HEK293T (cell line): ENCODE measurements around the gene ADSS2.

Source experiments
- ARNT ChIP-seq: fragments of 450-650 bp; IDR thresholded peaks from 2 replicates; pipeline ENCODE4 v1.6.1; 2017; ENCODE audit warnings: mild to moderate bottlenecking
- FOXK2 ChIP-seq: fragments of 450-650 bp; IDR thresholded peaks from 2 replicates; pipeline ENCODE4 v1.6.1; 2016; ENCODE audit warnings: mild to moderate bottlenecking
- FOXM1 ChIP-seq: fragments of 450-650 bp; IDR thresholded peaks from 2 replicates; pipeline ENCODE4 v1.6.1; 2017; ENCODE audit warnings: mild to moderate bottlenecking, borderline replicate concordance
- HDGF ChIP-seq: fragments of 450-650 bp; IDR thresholded peaks from 2 replicates; pipeline ENCODE4 v1.6.1; 2017; ENCODE audit warnings: antibody characterized with exemption, borderline replicate concordance
- L3MBTL2 ChIP-seq: fragments of 450-650 bp; conservative IDR thresholded peaks from 2 replicates; pipeline ENCODE4 v1.6.1; 2016; ENCODE audit warnings: mild to moderate bottlenecking
- NFRKB ChIP-seq: fragments of 450-650 bp; IDR thresholded peaks from 2 replicates; pipeline ENCODE4 v1.6.1; 2016; ENCODE audit warnings: mild to moderate bottlenecking, moderate library complexity
- SP1 ChIP-seq: fragments of 450-650 bp; IDR thresholded peaks from 2 replicates; pipeline ENCODE4 v1.6.1; 2017
- SUZ12 ChIP-seq: fragments of 450-650 bp; IDR thresholded peaks from 2 replicates; pipeline ENCODE4 v1.6.1; 2016; ENCODE audit warnings: mild to moderate bottlenecking
- TARDBP ChIP-seq: fragments of 450-650 bp; IDR thresholded peaks from 2 replicates; pipeline ENCODE4 v1.6.1; 2016

GRCh38 chr1:244449936-244450508 lies 1.7 kb downstream of the ADSS2 start:
- no peak for TF ChIP-seq HDGF
- no peak; the same call in 1 of the 2 replicates for TF ChIP-seq L3MBTL2
- no peak for TF ChIP-seq TARDBP
- TF ChIP-seq SP1, result no peak
- TF ChIP-seq ARNT, result no peak
- no peak for TF ChIP-seq SUZ12
- TF ChIP-seq FOXM1, result no peak
- TF ChIP-seq NFRKB, result no peak
- no peak for TF ChIP-seq FOXK2
